WI38 (cell line): ENCODE data around the gene SYK.

Experiments used
- H3K4me3 ChIP-seq: 2 replicates; pipeline ENCODE4 v1.5.1; 2011; ENCODE audit warnings: low read depth, mild to moderate bottlenecking, control low read depth, low read length
- CTCF ChIP-seq: IDR thresholded peaks from 2 replicates; pipeline ENCODE4 v1.5.1; 2012; ENCODE audit warnings: low read depth, mild to moderate bottlenecking, control low read depth, low read length

SYK gene

GRCh38 chr9:90851444-90851843, 49.8 kb downstream of the SYK start:
- no peak overlapping the region for H3K4me3 ChIP-seq
- TF ChIP-seq CTCF: no peak

GRCh38 chr9:90853945-90854344, 52.3 kb downstream of the SYK start:
- no peak overlapping the region for H3K4me3 ChIP-seq
- no peak for TF ChIP-seq CTCF

GRCh38 chr9:90854637-90855175, 53.1 kb downstream of the SYK start:
- no peak for TF ChIP-seq CTCF
- H3K4me3 ChIP-seq: no peak overlapping the region

GRCh38 chr9:90855208-90855902, 53.7 kb downstream of the SYK start:
- no peak for TF ChIP-seq CTCF

GRCh38 chr9:90857091-90857490, 55.5 kb downstream of the SYK start:
- no peak for TF ChIP-seq CTCF
- no peak overlapping the region for H3K4me3 ChIP-seq

More at GRCh38 chr9:90855208-90855902, 53.7 kb downstream of the SYK start:
- H3K4me3 ChIP-seq: no peak overlapping the region

- no peak for TF ChIP-seq CTCF
- no peak overlapping the region for H3K4me3 ChIP-seq
Observed at GRCh38 chr9:90857855-90858254, 56.2 kb downstream of the SYK start.

- no peak overlapping the region for H3K4me3 ChIP-seq
- no peak for TF ChIP-seq CTCF
Observed at GRCh38 chr9:90858457-90858901, 56.9 kb downstream of the SYK start.
